PC-9 (cell line): Measurements from ENCODE around the gene MSI2. TPM values are rescaled to one million over a fixed set of nuclear protein-coding genes. Genes with fewer than 3 reads are reported as not detected.

Experiments
- BruUV-seq: library from RNA; stranded (reverse); fragments of 400-500 nt; replicated peaks from 2 replicates; lab custom pipeline; 2021; lab: Mats Ljungman, UMichigan
- CTCF ChIA-PET: fragments of 300-600 bp; sonication (Branson Sonifier 250); formaldehyde crosslinking; loops from one replicate; lab custom pipeline; 2022; ENCODE audit warnings: antibody characterized with exemption; lab: Charles Lee
- POLR2A ChIA-PET: fragments of 300-600 bp; sonication (Branson Sonifier 250); formaldehyde crosslinking; loops from one replicate; lab custom pipeline; 2022; ENCODE audit warnings: antibody characterized with exemption; ENCODE audit not compliant: unreplicated experiment; lab: Charles Lee
- DNase-seq, 2 experiments: peaks; one replicate each; pipeline versions ENCODE4 v3.0.0 to v3.0.0-alpha.2; 2015 to 2022; ENCODE audit warnings: mixed read lengths in 1 of 2
- H2AFZ ChIP-seq: fragments of 200-600 bp; sonication (generic); 2 replicates; pipeline ENCODE4 v1.8.1; 2017; ENCODE audit warnings: antibody characterized with exemption
- H3F3A ChIP-seq: fragments of 200-600 bp; sonication (generic); 2 replicates; pipeline ENCODE4 v1.8.1; 2017; ENCODE audit warnings: antibody characterized with exemption, mild to moderate bottlenecking, low read depth; ENCODE audit not compliant: insufficient read depth
- H3K27ac ChIP-seq: fragments of 200-600 bp; sonication (generic); 2 replicates; pipeline ENCODE4 v1.6.1; 2016; ENCODE audit warnings: mixed run types
- H3K27me3 ChIP-seq: fragments of 200-600 bp; sonication (generic); 2 replicates; pipeline ENCODE4 v1.6.1; 2016; ENCODE audit warnings: low read depth, mixed run types; ENCODE audit not compliant: insufficient read depth
- H3K36me3 ChIP-seq: fragments of 200-600 bp; sonication (generic); 2 replicates; pipeline ENCODE4 v1.6.1; 2016; ENCODE audit warnings: low read depth, mixed run types
- H3K4me1 ChIP-seq: fragments of 200-600 bp; sonication (generic); replicated peaks from 2 replicates; pipeline ENCODE4 v1.6.1; 2016; ENCODE audit warnings: mixed run types; ENCODE audit not compliant: insufficient read depth
- H3K4me2 ChIP-seq: fragments of 200-600 bp; sonication (generic); 2 replicates; pipeline ENCODE4 v1.6.1; 2017; ENCODE audit warnings: mixed run types
- H3K4me3 ChIP-seq: fragments of 200-600 bp; sonication (generic); 2 replicates; pipeline ENCODE4 v1.6.1; 2016; ENCODE audit warnings: mixed run types
- H3K79me2 ChIP-seq: fragments of 200-600 bp; sonication (generic); 2 replicates; pipeline ENCODE4 v1.6.1; 2017; ENCODE audit warnings: low read depth, mixed run types
- H3K9me2 ChIP-seq: fragments of 200-600 bp; sonication (generic); 2 replicates; pipeline ENCODE4 v1.8.1; 2017; ENCODE audit warnings: mild to moderate bottlenecking; ENCODE audit not compliant: insufficient read depth
- H3K9me3 ChIP-seq: fragments of 200-600 bp; sonication (generic); 2 replicates; pipeline ENCODE4 v1.8.1; 2016; ENCODE audit warnings: low read depth; ENCODE audit not compliant: insufficient read depth
- H4K20me1 ChIP-seq: fragments of 200-600 bp; sonication (generic); 2 replicates; pipeline ENCODE4 v1.8.1; 2017; ENCODE audit not compliant: insufficient read depth
- CTCF ChIP-seq: fragments of 200-600 bp; sonication (generic); conservative IDR thresholded peaks from 2 replicates; pipeline ENCODE4 v1.6.1; 2017; ENCODE audit warnings: mixed run types, antibody characterized with exemption, mild to moderate bottlenecking, moderate library complexity
- EZH2 ChIP-seq: fragments of 200-600 bp; sonication (generic); IDR thresholded peaks from 2 replicates; pipeline ENCODE4 v1.8.0; 2017; ENCODE audit warnings: antibody characterized with exemption, low read depth
- intact Hi-C: fragments of 100-400 bp; cut with micrococcal nuclease; formaldehyde crosslinking; loops from one replicate; pipeline ENCODE4 v1.10.0; 2022; ENCODE audit not compliant: unreplicated experiment
- total RNA-seq: library from RNA; stranded (reverse); gene quantifications from 2 replicates; pipeline ENCODE4 v1.2.3, GENCODE V29; 2021

The MSI2 gene
- total RNA-seq, 1 experiment from 2014 or later: 15.7 TPM

DNA sequence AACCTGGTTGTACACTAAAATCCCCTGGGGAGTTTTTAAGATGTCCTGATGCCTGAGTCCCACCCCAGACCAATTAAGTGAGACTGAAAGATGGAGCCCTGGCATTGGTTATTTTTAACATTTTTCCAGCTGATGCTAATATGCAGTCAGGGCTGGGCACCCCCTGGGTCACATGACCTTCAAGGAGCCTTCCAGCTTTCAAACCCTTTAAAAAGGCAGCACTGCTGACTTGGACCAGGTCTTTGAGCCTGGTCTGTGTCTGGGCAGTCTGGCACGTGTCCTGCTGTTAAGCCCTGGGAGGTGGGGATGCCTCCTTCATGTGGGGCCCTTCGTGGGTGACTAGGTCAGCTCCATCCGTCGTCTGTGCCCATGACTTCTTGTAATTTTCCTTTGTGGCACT is 286.2 kb downstream of the MSI2 start:
- CTCF ChIA-PET: no interaction called here

DNA sequence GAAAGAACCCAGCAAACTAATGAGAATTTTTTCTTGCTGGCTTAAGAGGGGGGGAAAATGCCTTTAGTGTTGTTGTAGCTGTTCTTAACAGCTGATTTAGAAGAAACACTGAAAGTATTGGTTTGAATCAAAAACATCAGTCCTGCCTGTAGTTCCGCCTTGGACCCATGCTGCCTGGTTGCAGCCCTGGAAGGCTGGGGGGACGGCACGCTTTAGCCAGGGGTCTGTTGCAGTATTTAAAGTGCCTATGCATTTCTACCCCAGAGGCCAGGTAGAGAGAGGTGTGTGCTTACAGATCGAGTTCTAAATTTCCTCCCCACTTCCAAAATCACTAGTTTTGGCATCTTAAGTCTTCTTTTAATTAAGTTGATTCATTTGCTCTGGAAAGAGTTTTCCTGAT is 286.9 kb downstream of the MSI2 start:
- intact Hi-C loops: no loop called here
- no peak overlapping the region for H3K27ac ChIP-seq
- no peaks in the 10 kb centered on the region for H3K9me2 ChIP-seq
- no TSS peak for BruUV-seq
- H3K79me2 ChIP-seq: no peaks in the 10 kb centered on the region
- H3F3A ChIP-seq: no peaks in the 10 kb centered on the region
- H4K20me1 ChIP-seq: 0 out of 2 replicates have a peak, but pooled peaks cover 3% of the 10 kb centered on the region
- ChIA-PET POLR2A (no interaction called here), CTCF (interaction anchor here (0.6 kb wide), 1 partner anchor 135 kb away, joined by 8 read pairs; no protein-coding TSS in a partner anchor)
- no peak overlapping the region for H2AFZ ChIP-seq
- peaks cover 12% of the 10 kb centered on the region for H3K27me3 ChIP-seq
- H3K4me2 ChIP-seq: no peak overlapping the region
- no peak overlapping the region for H3K4me3 ChIP-seq
- no peaks in the 10 kb centered on the region for H3K4me1 ChIP-seq
- TF ChIP-seq CTCF (no peak), EZH2 (no peak)
- H3K9me3 ChIP-seq: no peaks in the 10 kb centered on the region
- H3K36me3 ChIP-seq: no peaks in the 10 kb centered on the region
- DNase-seq: no peak

More for the DNA sequence above, 286.2 kb downstream of the MSI2 start:
- H3K79me2 ChIP-seq: no peaks in the 10 kb centered on the region
- no peak overlapping the region for H3K4me3 ChIP-seq
- TF ChIP-seq EZH2 (no peak), CTCF (no peak)
- H3K36me3 ChIP-seq: no peaks in the 10 kb centered on the region
- no peaks in the 10 kb centered on the region for H3F3A ChIP-seq
- no peaks in the 10 kb centered on the region for H3K9me3 ChIP-seq
- DNase-seq: no peak
- no peak overlapping the region for H3K27ac ChIP-seq
- H3K4me2 ChIP-seq: no peak overlapping the region
- 0 out of 2 replicates have a peak, but pooled peaks cover 3% of the 10 kb centered on the region for H4K20me1 ChIP-seq
- POLR2A ChIA-PET: no interaction called here
- no TSS peak for BruUV-seq
- no peak overlapping the region for H2AFZ ChIP-seq
- intact Hi-C loops: no loop called here
- no peaks in the 10 kb centered on the region for H3K4me1 ChIP-seq
- H3K9me2 ChIP-seq: no peaks in the 10 kb centered on the region
- peaks cover 12% of the 10 kb centered on the region for H3K27me3 ChIP-seq

DNA sequence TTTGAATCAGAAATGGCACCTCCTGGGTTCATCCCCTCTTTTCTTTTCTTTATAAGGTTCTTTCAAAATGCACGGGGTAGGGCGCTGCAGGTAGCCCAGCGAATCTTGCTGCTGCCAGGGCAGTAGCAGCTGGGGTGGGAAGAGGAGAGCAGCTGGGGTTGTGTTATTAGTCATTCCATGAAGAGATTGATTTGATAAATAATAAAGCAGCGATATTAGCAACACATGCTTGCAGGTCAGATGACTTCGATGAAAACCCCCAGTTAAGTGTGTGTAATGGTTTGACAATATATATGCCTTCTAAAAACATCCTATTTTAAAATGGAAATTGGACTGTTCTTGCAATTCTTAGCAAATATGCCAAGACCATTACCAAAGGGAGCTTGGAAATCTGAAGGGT is 288.1 kb downstream of the MSI2 start:
- TF ChIP-seq EZH2 (no peak), CTCF (no peak)
- Histone ChIP-seq H3K9me3 (no peaks in the 10 kb centered on the region), H3K27ac (no peak overlapping the region), H3K27me3 (peaks cover 12% of the 10 kb centered on the region), H3K4me1 (no peaks in the 10 kb centered on the region), H3K79me2 (no peaks in the 10 kb centered on the region), H3K9me2 (no peaks in the 10 kb centered on the region), H3K4me2 (no peak overlapping the region), H2AFZ (no peak overlapping the region), H3K4me3 (no peak overlapping the region), H4K20me1 (0 out of 2 replicates have a peak, but pooled peaks cover 3% of the 10 kb centered on the region), H3K36me3 (no peaks in the 10 kb centered on the region), H3F3A (no peaks in the 10 kb centered on the region)
- no TSS peak for BruUV-seq
- no peak for DNase-seq
- ChIA-PET CTCF (no interaction called here), POLR2A (no interaction called here)
- intact Hi-C loops: no loop called here
